ENCODE results near the gene ABLIM1.

DNA sequence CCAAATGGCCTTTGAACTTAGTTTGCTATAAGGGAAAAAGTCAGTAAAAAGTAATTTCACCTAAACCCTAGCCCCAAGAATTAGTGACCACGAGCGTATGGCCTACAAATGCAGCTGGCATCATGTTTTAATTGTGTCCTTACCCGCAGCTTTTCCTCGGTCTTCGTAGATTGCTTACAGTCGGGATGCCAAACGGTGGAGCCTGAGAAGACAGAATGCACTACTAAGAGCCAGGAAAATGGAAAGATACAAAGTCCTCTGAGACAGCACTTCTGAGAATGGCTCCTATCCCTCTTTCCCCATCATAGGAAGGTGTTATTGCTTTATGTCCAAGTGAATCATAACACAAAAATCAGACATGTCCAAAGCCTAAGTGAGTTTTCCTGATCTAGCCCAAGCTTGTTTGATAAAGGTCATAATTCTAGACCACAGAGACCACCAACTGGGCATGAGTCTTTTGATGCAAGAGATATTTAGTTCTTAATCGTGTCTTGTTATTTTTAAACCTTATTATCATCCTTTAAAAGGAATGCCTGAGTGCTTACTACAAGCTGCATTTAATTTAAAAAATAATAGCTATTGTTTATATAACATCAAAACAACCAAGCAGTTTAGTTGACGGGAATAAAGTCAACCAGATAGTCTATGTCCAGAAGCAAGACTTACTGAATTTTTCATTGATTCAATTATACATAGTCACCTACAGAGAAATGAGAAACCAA lies 170.1 kb downstream of the ABLIM1 start:
- TF ChIP-seq, protein P1, sequence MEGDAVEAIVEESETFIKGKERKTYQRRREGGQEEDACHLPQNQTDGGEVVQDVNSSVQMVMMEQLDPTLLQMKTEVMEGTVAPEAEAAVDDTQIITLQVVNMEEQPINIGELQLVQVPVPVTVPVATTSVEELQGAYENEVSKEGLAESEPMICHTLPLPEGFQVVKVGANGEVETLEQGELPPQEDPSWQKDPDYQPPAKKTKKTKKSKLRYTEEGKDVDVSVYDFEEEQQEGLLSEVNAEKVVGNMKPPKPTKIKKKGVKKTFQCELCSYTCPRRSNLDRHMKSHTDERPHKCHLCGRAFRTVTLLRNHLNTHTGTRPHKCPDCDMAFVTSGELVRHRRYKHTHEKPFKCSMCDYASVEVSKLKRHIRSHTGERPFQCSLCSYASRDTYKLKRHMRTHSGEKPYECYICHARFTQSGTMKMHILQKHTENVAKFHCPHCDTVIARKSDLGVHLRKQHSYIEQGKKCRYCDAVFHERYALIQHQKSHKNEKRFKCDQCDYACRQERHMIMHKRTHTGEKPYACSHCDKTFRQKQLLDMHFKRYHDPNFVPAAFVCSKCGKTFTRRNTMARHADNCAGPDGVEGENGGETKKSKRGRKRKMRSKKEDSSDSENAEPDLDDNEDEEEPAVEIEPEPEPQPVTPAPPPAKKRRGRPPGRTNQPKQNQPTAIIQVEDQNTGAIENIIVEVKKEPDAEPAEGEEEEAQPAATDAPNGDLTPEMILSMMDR (IDR thresholded peaks at IDR 0.05), result no peak
- TF ChIP-seq EZH2 (IDR thresholded peaks at IDR 0.05) (no peak), EZH2phosphoT487 (IDR thresholded peaks at IDR 0.05) (no peak)

Data from neural progenitor cell (in vitro differentiated cells).